ENCODE data around the gene SEZ6. TPM values are rescaled to one million over a fixed set of nuclear protein-coding genes. Genes with fewer than 3 reads are reported as not detected.
A peak's percentile ranks its signal among the peaks of the same experiment; 100 is the strongest.

The SEZ6 gene
- total RNA-seq, 1 donor from 2014 or later: not detected

- intact Hi-C loops (cut with DNase I): loop anchor here (10.0 kb wide), 1 partner anchor 262 kb away; no protein-coding TSS in a partner anchor
- ATAC-seq (ENCODE audit: poor library complexity) (no peak), DNase-seq (no peak)
Measured at GRCh38 chr17:28963055-28963611, 42.7 kb downstream of the SEZ6 start.

GRCh38 chr17:28961391-28961790 lies 44.4 kb downstream of the SEZ6 start:
- ATAC-seq (ENCODE audit: poor library complexity): no peak
- DNase-seq: no peak
- intact Hi-C loops (cut with DNase I): loop anchor here (2.0 to 10.0 kb wide), 2 partner anchors 151 to 263 kb away; no protein-coding TSS in a partner anchor

- peak; percentile 26 for DNase-seq
- intact Hi-C loops (cut with DNase I): loop anchor here (2.0 to 10.0 kb wide), 2 partner anchors 152 to 264 kb away; no protein-coding TSS in a partner anchor
- no peak for ATAC-seq (ENCODE audit: poor library complexity)
Measured at GRCh38 chr17:28960256-28961061, 45.4 kb downstream of the SEZ6 start.

GRCh38 chr17:28959471-28959871 lies 46.4 kb downstream of the SEZ6 start:
- DNase-seq (no peak), ATAC-seq (ENCODE audit: poor library complexity) (no peak)
- intact Hi-C loops (cut with DNase I): no loop called here

- intact Hi-C loops (cut with DNase I): no loop called here
- DNase-seq (no peak), ATAC-seq (ENCODE audit: poor library complexity) (no peak)
Measured at GRCh38 chr17:28958820-28959455, 46.9 kb downstream of the SEZ6 start.

- ATAC-seq (ENCODE audit: poor library complexity) (no peak), DNase-seq (no peak)
- intact Hi-C loops (cut with DNase I): no loop called here
Measured at GRCh38 chr17:28957992-28958355, 47.9 kb downstream of the SEZ6 start.

- intact Hi-C loops (cut with DNase I): no loop called here
- DNase-seq (no peak), ATAC-seq (ENCODE audit: poor library complexity) (no peak)
Measured at GRCh38 chr17:28957277-28957991, 48.4 kb downstream of the SEZ6 start.

- DNase-seq (no peak), ATAC-seq (ENCODE audit: poor library complexity) (no peak)
- intact Hi-C loops (cut with DNase I): no loop called here
Measured at GRCh38 chr17:28956861-28957260, 49.0 kb downstream of the SEZ6 start.

GRCh38 chr17:28956112-28956511 lies 49.7 kb downstream of the SEZ6 start:
- intact Hi-C loops (cut with DNase I): no loop called here
- no peak for ATAC-seq (ENCODE audit: poor library complexity)
- no peak for DNase-seq

GRCh38 chr17:28955408-28955807 lies 50.4 kb downstream of the SEZ6 start:
- ATAC-seq (ENCODE audit: poor library complexity): no peak
- intact Hi-C loops (cut with DNase I): no loop called here
- no peak for DNase-seq

- ATAC-seq (ENCODE audit: poor library complexity) (no peak), DNase-seq (no peak)
Measured at GRCh38 chr17:28954886-28955285, 50.9 kb downstream of the SEZ6 start.

GRCh38 chr17:28953444-28954118 lies 52.3 kb downstream of the SEZ6 start:
- ATAC-seq (ENCODE audit: poor library complexity): no peak
- intact Hi-C loops (cut with DNase I): loop anchor here (5.0 kb wide), 1 partner anchor 226 kb away; the partner anchor contains the start of genes NEK8 and TLCD1
- DNase-seq: no peak

More at GRCh38 chr17:28954886-28955285, 50.9 kb downstream of the SEZ6 start:
- intact Hi-C loops (cut with DNase I): loop anchor here (5.0 kb wide), 1 partner anchor 228 kb away; the partner anchor contains the start of genes NEK8 and TLCD1

- peak; percentile 97 for DNase-seq
- ATAC-seq (ENCODE audit: poor library complexity): peak; percentile 81
- intact Hi-C loops (cut with DNase I): loop anchor here (5.0 kb wide), 1 partner anchor 225 kb away; the partner anchor contains the start of genes NEK8 and TLCD1
Measured at GRCh38 chr17:28951991-28952975, 53.5 kb downstream of the SEZ6 start.

GRCh38 chr17:28951428-28951990 lies 54.3 kb downstream of the SEZ6 start, which contains the start of gene PHF12:
TSS of gene PHF12 (minus strand) at chr17:28951518. CDS start at chr17:28950960, 558 bp downstream.
- peak; percentile 100 for DNase-seq
- intact Hi-C loops (cut with DNase I): loop anchor here (5.0 kb wide), 1 partner anchor 224 kb away; the partner anchor contains the start of genes NEK8 and TLCD1

GRCh38 chr17:28950752-28951427 lies 54.9 kb downstream of the SEZ6 start:
- intact Hi-C loops (cut with DNase I): loop anchor here (5.0 kb wide), 1 partner anchor 224 kb away; the partner anchor contains the start of genes NEK8 and TLCD1
- DNase-seq: no peak
- no peak for ATAC-seq (ENCODE audit: poor library complexity)

More at GRCh38 chr17:28951428-28951990, 54.3 kb downstream of the SEZ6 start, which contains the start of gene PHF12:
- peak; percentile 84 for ATAC-seq (ENCODE audit: poor library complexity)

All from Right ventricle myocardium superior (tissue), 1 donor.